ENCODE data around the gene SPNS3. TPM values are rescaled to one million over a fixed set of nuclear protein-coding genes. Genes with fewer than 3 reads are reported as not detected.

Gene SPNS3
- total and polyA plus RNA-seq, 9 donors: 0.06 to 0.80 (median 0.20) TPM; not detected in 4

- no peaks in the 10 kb centered on the region for H3K36me3 ChIP-seq
- intact Hi-C loops (cut with DNase I): no loop called here
- no peak for DNase-seq
- TF ChIP-seq POLR2A (IDR thresholded peaks at IDR 0.05) (no peak), EP300 (IDR thresholded peaks at IDR 0.05) (no peak), CTCF (IDR thresholded peaks at IDR 0.05) (no peak)
- H3K27ac ChIP-seq: no peak overlapping the region
- H3K9me3 ChIP-seq: no peaks in the 10 kb centered on the region
- no peaks in the 10 kb centered on the region for H3K4me1 ChIP-seq (ENCODE audit: insufficient read depth)
- H3K27me3 ChIP-seq: no peaks in the 10 kb centered on the region
- H3K4me3 ChIP-seq: no peak overlapping the region
- 40 to 51% (median 42%) methylated on average over 10 of the region's 10 CpGs for WGBS, 3 donors
Measured at GRCh38 chr17:4463818-4464476, 30.2 kb downstream of the SPNS3 start.

- no peaks in the 10 kb centered on the region for H3K9me3 ChIP-seq
- H3K27ac ChIP-seq: no peak overlapping the region
- no peaks in the 10 kb centered on the region for H3K4me1 ChIP-seq (ENCODE audit: insufficient read depth)
- H3K27me3 ChIP-seq: no peaks in the 10 kb centered on the region
- H3K4me3 ChIP-seq: no peak overlapping the region
- 92 to 94% (median 93%) methylated on average over 8 of the region's 8 CpGs for WGBS, 3 donors
- TF ChIP-seq CTCF (IDR thresholded peaks at IDR 0.05) (no peak), EP300 (IDR thresholded peaks at IDR 0.05) (no peak), POLR2A (IDR thresholded peaks at IDR 0.05) (no peak)
- intact Hi-C loops (cut with DNase I): no loop called here
- no peaks in the 10 kb centered on the region for H3K36me3 ChIP-seq
- DNase-seq: no peak
Measured at GRCh38 chr17:4465786-4466185, 32.0 kb downstream of the SPNS3 start.

- intact Hi-C loops (cut with DNase I): no loop called here
- WGBS, 3 donors: 73 to 80% (median 76%) methylated on average over 7 of the region's 7 CpGs
- Histone ChIP-seq H3K27me3 (no peaks in the 10 kb centered on the region), H3K9me3 (no peaks in the 10 kb centered on the region), H3K36me3 (no peaks in the 10 kb centered on the region), H3K4me3 (no peak overlapping the region), H3K4me1 (ENCODE audit: insufficient read depth) (no peaks in the 10 kb centered on the region), H3K27ac (no peak overlapping the region)
- no peak for TF ChIP-seq CTCF (IDR thresholded peaks at IDR 0.05)
- TF ChIP-seq EP300 (IDR thresholded peaks at IDR 0.05): no peak
- no peak for TF ChIP-seq POLR2A (IDR thresholded peaks at IDR 0.05)
- no peak for DNase-seq
Measured at GRCh38 chr17:4467287-4467686, 33.5 kb downstream of the SPNS3 start.

GRCh38 chr17:4469552-4469951 lies 35.8 kb downstream of the SPNS3 start:
- 67 to 74% (median 73%) methylated on average over 12 of the region's 12 CpGs for WGBS, 3 donors
- H3K27me3 ChIP-seq: no peaks in the 10 kb centered on the region

More at GRCh38 chr17:4469552-4469951, 35.8 kb downstream of the SPNS3 start:
- Histone ChIP-seq H3K4me3 (no peak overlapping the region), H3K9me3 (no peaks in the 10 kb centered on the region), H3K27ac (no peak overlapping the region), H3K36me3 (no peaks in the 10 kb centered on the region), H3K4me1 (ENCODE audit: insufficient read depth) (no peaks in the 10 kb centered on the region)
- intact Hi-C loops (cut with DNase I): no loop called here
- no peak for DNase-seq
- TF ChIP-seq CTCF (IDR thresholded peaks at IDR 0.05) (no peak), POLR2A (IDR thresholded peaks at IDR 0.05) (no peak), EP300 (IDR thresholded peaks at IDR 0.05) (no peak)
